AG10803 (cell line): Measurements from ENCODE around the gene GATA3.

Experiments
- DNase-seq: peaks from one replicate; pipeline ENCODE4 v3.0.0; 2010; ENCODE audit warnings: low read depth
- H3K4me3 ChIP-seq: 2 replicates; pipeline ENCODE4 v1.5.1; 2011; ENCODE audit warnings: mild to moderate bottlenecking, low read length, control low read depth
- TF ChIP-seq, protein P1 (sequence below): conservative IDR thresholded peaks from 2 replicates; pipeline ENCODE4 v1.5.1; 2011; ENCODE audit warnings: mild to moderate bottlenecking, low read length, control low read depth, inconsistent platforms

The GATA3 gene

DNA sequence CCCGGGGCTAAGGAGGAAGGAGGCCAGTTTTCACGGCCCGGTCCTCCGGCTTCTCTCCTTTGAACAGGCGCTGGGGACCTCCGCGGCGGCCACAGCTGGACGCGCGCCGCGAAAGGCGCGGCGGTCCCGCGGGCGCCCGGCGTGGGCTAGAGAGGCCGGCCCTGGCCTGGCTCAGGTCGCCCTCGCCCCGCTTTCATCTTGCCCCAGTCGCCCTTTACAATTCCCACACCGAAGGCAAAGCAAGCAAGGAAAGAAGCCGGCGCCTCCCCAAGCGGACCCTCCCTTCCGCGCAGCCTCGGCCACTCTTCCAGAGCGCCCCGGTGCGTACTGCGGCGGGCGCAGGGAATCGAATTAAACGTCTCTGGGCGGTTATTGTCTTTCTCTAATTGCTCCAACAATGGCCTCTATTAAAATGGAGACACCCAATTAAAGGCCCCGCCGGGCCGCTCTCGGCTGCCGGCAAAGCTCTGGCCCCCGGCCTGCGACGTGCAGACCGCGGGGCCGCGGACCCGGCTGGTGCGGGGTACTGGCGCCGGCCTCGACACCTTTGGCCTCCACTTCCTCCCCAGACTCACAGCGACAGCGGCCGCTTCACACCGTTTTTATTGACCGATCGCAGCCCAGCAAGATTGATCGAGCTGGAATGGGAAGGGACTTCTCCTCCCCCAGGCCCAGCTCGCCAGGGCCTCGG is 4.5 kb upstream of the GATA3 start:
- TF ChIP-seq, protein P1, sequence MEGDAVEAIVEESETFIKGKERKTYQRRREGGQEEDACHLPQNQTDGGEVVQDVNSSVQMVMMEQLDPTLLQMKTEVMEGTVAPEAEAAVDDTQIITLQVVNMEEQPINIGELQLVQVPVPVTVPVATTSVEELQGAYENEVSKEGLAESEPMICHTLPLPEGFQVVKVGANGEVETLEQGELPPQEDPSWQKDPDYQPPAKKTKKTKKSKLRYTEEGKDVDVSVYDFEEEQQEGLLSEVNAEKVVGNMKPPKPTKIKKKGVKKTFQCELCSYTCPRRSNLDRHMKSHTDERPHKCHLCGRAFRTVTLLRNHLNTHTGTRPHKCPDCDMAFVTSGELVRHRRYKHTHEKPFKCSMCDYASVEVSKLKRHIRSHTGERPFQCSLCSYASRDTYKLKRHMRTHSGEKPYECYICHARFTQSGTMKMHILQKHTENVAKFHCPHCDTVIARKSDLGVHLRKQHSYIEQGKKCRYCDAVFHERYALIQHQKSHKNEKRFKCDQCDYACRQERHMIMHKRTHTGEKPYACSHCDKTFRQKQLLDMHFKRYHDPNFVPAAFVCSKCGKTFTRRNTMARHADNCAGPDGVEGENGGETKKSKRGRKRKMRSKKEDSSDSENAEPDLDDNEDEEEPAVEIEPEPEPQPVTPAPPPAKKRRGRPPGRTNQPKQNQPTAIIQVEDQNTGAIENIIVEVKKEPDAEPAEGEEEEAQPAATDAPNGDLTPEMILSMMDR = no peak
- peak overlapping the region; percentile 17; the same call in 1 of the 2 replicates for H3K4me3 ChIP-seq
- no peak for DNase-seq

DNA sequence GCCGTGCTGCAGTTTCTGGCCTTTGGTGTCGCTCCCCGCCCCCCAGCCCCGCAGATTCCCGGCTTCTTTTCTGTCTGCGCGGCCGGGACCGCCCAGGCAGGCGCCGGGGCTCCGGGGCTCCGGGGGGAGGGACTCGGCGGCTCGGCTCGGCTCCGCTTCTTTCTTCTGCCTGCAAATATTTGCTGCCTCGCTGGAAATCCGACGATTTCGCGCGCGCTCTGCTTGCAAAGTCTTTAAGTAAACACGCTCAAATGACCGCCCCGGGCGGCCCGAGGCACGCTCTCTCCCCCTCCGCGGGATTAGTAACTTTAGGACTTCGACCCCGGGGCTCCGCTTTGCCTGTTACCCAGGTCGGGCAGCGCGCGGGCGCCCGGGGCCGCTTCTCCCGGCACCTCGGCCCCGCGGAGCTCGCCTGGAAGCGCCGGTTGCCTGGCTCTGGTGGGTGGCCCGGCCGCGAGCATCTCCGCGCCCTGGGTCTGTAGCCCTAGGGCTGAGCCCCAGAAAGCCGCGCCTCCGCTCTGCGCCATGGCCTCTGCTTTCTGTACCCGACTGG is 3.9 kb upstream of the GATA3 start:
- no peak for DNase-seq
- TF ChIP-seq, protein P1 = no peak
- H3K4me3 ChIP-seq = peak overlapping the region; percentile 17; the same call in 1 of the 2 replicates

DNA sequence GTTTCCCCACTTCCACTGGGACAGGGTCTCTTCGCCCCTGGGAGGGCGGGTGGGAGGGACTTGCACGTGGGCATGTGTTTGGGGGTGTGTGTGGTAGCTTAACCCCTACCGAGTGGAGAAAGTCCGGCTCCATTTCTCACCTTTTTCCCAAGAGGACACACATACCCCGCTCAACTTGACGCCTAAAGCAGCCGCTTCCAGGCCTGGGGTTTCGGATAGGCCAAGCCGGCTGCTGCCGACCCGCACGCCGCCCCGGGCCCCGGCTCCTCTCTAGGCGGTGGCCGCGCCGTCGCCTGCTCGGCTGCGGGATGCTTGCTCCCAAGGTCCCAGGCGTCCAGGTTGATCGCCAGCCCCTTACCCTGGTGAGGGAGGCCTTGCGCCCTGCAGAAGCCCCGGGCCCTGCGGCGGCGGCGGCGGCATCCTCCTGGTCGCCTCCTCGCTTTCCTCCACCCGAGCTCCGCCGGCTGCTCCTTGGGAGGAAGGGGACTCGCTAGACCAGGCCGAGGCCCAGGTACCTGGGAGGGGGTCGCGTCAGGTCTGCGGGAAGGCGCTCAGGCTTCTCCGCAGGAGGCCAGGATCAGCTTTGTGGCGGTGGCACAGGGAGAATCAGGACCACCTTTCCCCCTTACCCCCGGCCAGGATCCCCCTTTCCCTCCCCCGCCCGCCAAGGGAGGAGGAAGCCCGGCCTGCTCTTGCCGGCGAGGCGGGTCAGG is 3.2 kb upstream of the GATA3 start:
- no peak for DNase-seq
- no peak overlapping the region for H3K4me3 ChIP-seq
- TF ChIP-seq, protein P1 = no peak

DNA sequence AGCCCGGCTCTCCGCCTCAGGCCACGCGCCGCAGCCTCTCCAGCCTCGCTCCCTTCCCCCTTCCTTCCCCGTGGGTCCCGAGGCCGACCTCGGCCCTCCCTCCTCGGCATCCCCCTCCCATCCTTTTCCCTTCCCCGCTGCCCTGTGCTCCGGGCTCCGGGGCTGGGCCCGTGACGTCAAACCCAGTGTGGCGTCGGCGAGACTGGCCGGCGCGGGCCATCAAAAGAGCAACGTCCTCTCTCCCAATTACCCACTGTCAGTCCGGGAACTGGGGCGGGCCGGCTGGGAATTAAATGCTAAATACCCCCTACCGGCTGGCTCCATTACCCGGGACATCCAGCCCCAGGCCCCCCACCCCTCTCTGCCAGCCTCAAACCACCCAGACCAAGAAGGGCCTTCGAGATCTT is 2.6 kb upstream of the GATA3 start:
- TF ChIP-seq, protein P1 = no peak
- no peak overlapping the region for H3K4me3 ChIP-seq
- no peak for DNase-seq

DNA sequence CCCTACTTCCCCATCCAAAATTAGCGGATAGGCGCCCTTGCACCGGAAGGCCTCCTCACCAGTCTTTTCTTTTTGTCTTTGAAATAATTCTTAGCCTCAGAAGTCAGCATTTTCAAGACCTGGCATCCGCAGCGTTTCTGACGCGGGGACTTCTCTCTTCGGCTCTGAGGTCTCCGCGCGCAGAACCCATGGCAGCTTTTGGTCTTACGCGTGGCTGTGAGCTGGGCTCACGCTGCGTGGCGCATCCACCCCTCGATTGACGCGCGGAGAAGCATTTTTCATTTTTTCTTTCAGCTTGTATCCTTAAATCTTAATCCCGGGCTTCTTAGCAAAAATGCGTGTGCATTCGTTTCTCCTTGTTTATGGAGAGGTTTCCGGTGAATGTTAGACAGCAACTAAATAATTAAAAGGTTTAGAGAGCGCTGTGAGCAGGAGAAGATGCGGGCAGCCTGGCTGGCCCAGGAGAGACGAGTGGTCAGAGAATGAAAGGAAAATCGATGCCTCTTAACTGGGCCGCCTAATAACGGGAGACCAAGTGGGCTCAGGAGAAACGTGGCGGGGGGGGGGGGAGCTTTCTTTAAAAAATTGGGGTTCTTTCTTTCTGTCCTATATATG is 2.0 kb upstream of the GATA3 start:
- TF ChIP-seq, protein P1 = no peak
- DNase-seq = no peak
- no peak overlapping the region for H3K4me3 ChIP-seq

DNA sequence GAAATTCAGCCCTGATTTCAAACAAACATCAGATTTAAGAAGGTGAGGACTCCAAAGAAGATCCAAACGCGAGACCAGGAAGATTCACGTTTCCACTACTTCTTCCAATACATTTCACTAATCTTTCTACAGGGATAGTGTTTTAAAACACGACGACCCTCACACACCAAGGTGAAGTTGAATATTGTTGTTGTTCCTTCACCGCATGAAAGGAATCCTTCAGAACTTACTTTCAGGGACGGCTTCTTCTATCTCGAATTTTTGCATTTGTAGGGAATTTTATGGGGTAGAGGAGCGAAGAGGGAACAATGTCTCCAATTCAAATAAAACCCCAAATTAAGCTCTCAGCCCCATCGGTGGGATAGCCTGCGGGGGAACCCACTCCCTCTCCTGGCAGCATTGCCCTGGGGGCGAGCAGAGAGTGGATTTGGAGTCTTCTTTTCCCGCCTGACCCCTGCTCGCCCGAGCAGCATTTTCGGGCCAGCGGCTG is 1.5 kb upstream of the GATA3 start:
- TF ChIP-seq, protein P1 = no peak
- H3K4me3 ChIP-seq = peak overlapping the region; percentile 27; the same call in 1 of the 2 replicates
- no peak for DNase-seq
